GM19035 (cell line): Measurements from ENCODE around the gene FBLIM1.
"Not testable (repeated sequence)": the region's sequence is repeated elsewhere in the genome, so short reads cannot be mapped to it uniquely, and the experiment has no call there.

Source experiments
- ATAC-seq: cut with Tn5 transposase; IDR thresholded peaks from one replicate; pipeline ENCODE4 v1.9.1; 2021; ENCODE audit not compliant: unreplicated experiment

Gene FBLIM1

GRCh38 chr1:15807121-15807520, 48.5 kb downstream of the FBLIM1 start:
- ATAC-seq = no peak

GRCh38 chr1:15807549-15807948, 49.0 kb downstream of the FBLIM1 start, which contains the start of gene UQCRHL:
Gene UQCRHL, minus strand, starts transcription at chr1:15807649. Its CDS starts 0 bp downstream, at chr1:15807649.
- not testable (repeated sequence) for ATAC-seq

- ATAC-seq = no peak
These were observed 50.4 kb downstream of the FBLIM1 start for GRCh38 chr1:15808955-15809354.

GRCh38 chr1:15810073-15810472, 51.5 kb downstream of the FBLIM1 start:
- no peak for ATAC-seq

GRCh38 chr1:15816674-15817073, 58.1 kb downstream of the FBLIM1 start:
- no peak for ATAC-seq

GRCh38 chr1:15820478-15820877, 61.9 kb downstream of the FBLIM1 start:
- ATAC-seq = no peak

- ATAC-seq = no peak
These were observed 67.2 kb downstream of the FBLIM1 start for GRCh38 chr1:15825800-15826199.

- no peak for ATAC-seq
These were observed 68.4 kb downstream of the FBLIM1 start for GRCh38 chr1:15826810-15827507.

GRCh38 chr1:15827567-15827966, 69.0 kb downstream of the FBLIM1 start:
- not testable (repeated sequence) for ATAC-seq

GRCh38 chr1:15828931-15829330, 70.3 kb downstream of the FBLIM1 start:
- ATAC-seq = not testable (repeated sequence)

GRCh38 chr1:15830258-15830657, 71.7 kb downstream of the FBLIM1 start:
- ATAC-seq = no peak

GRCh38 chr1:15833069-15833679, 74.6 kb downstream of the FBLIM1 start:
- no peak for ATAC-seq

- no peak for ATAC-seq
These were observed 75.3 kb downstream of the FBLIM1 start for GRCh38 chr1:15833842-15834405.

GRCh38 chr1:15834406-15835204, 76.0 kb downstream of the FBLIM1 start:
- peak; percentile 49 for ATAC-seq

- peak; percentile 17 for ATAC-seq
These were observed 76.7 kb downstream of the FBLIM1 start for GRCh38 chr1:15835205-15835740.

GRCh38 chr1:15835741-15836510, 77.3 kb downstream of the FBLIM1 start:
- ATAC-seq = peak; percentile 49
